GM12878 (cell line): ENCODE results near the gene RPL37A. TPM values are rescaled to one million over a fixed set of nuclear protein-coding genes. Genes with fewer than 3 reads are reported as not detected.

ENCODE experiments used
- ATAC-seq: fragments of 200-7000 bp; cut with Tn5 transposase; 3 replicates; pipeline ENCODE4 v1.9.1; 2020; ENCODE audit warnings: mild to moderate bottlenecking, moderate library complexity
- BruUV-seq: library from RNA; stranded (reverse); fragments of 400-500 nt; replicated peaks from 2 replicates; lab custom pipeline; 2021; lab: Mats Ljungman, UMichigan
- CTCF ChIA-PET: fragments of 300-600 bp; sonication (Branson Sonifier 250); formaldehyde crosslinking; extraction: SDS; loops from one replicate; lab custom pipeline; 2021; ENCODE audit warnings: inconsistent platforms; lab: Yijun Ruan, JAX
- POLR2A ChIA-PET: fragments of 350-600 bp; formaldehyde crosslinking; extraction: SDS; loops from one replicate; lab custom pipeline; 2021; ENCODE audit warnings: inconsistent platforms; lab: Charles Lee
- RAD21 ChIA-PET: fragments of 300-600 bp; sonication (Branson Sonifier 250); formaldehyde crosslinking; loops from one replicate; lab custom pipeline; 2023; ENCODE audit warnings: antibody characterized with exemption; ENCODE audit not compliant: unreplicated experiment; lab: Charles Lee
- SMC1A ChIA-PET: fragments of 300-600 bp; sonication (Branson Sonifier 250); formaldehyde crosslinking; loops from one replicate; lab custom pipeline; 2023; ENCODE audit not compliant: unreplicated experiment, uncharacterized antibody; lab: Charles Lee
- DNase-seq: peaks from one replicate; pipeline ENCODE4 v3.0.0-alpha.2; 2011; ENCODE audit warnings: low read depth, low spot score
- FAIRE-seq: peaks from 3 replicates; lab custom pipeline; 2011; peaks lifted over from hg19 to GRCh38; lab: Jason Lieb, UNC
- H2AFZ ChIP-seq: 2 replicates; pipeline ENCODE4 v1.6.0; 2011; ENCODE audit warnings: low read depth, low read length, control low read depth; ENCODE audit not compliant: control insufficient read depth
- H3K27ac ChIP-seq: 2 replicates; pipeline ENCODE4 v1.5.1; 2011; ENCODE audit warnings: control low read depth; ENCODE audit not compliant: control insufficient read depth, insufficient read depth
- H3K27me3 ChIP-seq, 2 experiments: replicated peaks in 1 of 2; 2 replicates each; pipeline versions ENCODE4 v1.6.0 to v1.6.1; 2011; ENCODE audit warnings: low read length in 1 of 2; ENCODE audit not compliant: control insufficient read depth in 2 of 2, insufficient read depth in 2 of 2
- H3K36me3 ChIP-seq, 2 experiments: 2 replicates each; pipeline ENCODE4 v1.5.1; 2011; ENCODE audit warnings: low read length in 1 of 2; ENCODE audit not compliant: control insufficient read depth in 2 of 2, insufficient read depth in 2 of 2
- H3K4me1 ChIP-seq: 2 replicates; pipeline ENCODE4 v1.6.1; 2011; ENCODE audit warnings: mild to moderate bottlenecking, low read length, moderate library complexity, mixed read lengths; ENCODE audit not compliant: control insufficient read depth, insufficient read depth
- H3K4me2 ChIP-seq: 2 replicates; pipeline ENCODE4 v1.6.0; 2011; ENCODE audit warnings: control low read depth; ENCODE audit not compliant: control insufficient read depth, insufficient read depth
- H3K4me3 ChIP-seq: fragments of 200-600 bp; sonication (generic); 2 replicates; pipeline ENCODE4 v1.5.1; 2016
- H3K79me2 ChIP-seq: 2 replicates; pipeline ENCODE4 v1.6.0; 2011; ENCODE audit warnings: low read length; ENCODE audit not compliant: control insufficient read depth, insufficient read depth
- H3K9ac ChIP-seq: 2 replicates; pipeline ENCODE4 v1.8.0; 2011; ENCODE audit warnings: low read length, control low read depth, mixed read lengths; ENCODE audit not compliant: control insufficient read depth, insufficient read depth
- H3K9me3 ChIP-seq: replicated peaks from 3 replicates; pipeline ENCODE4 v1.5.1; 2011; ENCODE audit warnings: mild to moderate bottlenecking, low read length; ENCODE audit not compliant: control insufficient read depth, insufficient read depth
- H4K20me1 ChIP-seq: 2 replicates; pipeline ENCODE4 v1.6.0; 2011; ENCODE audit not compliant: control insufficient read depth, insufficient read depth
- BHLHE40 ChIP-seq, 2 experiments: fragments of 450-650 bp in 1 of 2; IDR thresholded peaks; 2 replicates each; pipeline ENCODE4 v1.6.1; 2011 to 2017; ENCODE audit warnings: low read depth in 2 of 2, borderline replicate concordance in 1 of 2, improper control_type of control experiment in 1 of 2, low read length in 1 of 2, mild to moderate bottlenecking in 1 of 2
- FOXK2 ChIP-seq: fragments of 450-650 bp; IDR thresholded peaks from 2 replicates; pipeline ENCODE4 v1.6.1; 2017; ENCODE audit warnings: mild to moderate bottlenecking, moderate library complexity
- IRF3 ChIP-seq: fragments of 450-650 bp; IDR thresholded peaks from 2 replicates; pipeline ENCODE4 v1.6.1; 2014; ENCODE audit warnings: mild to moderate bottlenecking
- KDM1A ChIP-seq: fragments of 200-600 bp; sonication (generic); IDR thresholded peaks from 2 replicates; pipeline ENCODE4 v1.6.1; 2016; ENCODE audit warnings: borderline replicate concordance
- MAX ChIP-seq: IDR thresholded peaks from 2 replicates; pipeline ENCODE4 v1.6.1; 2012; ENCODE audit warnings: low read depth, low read length, improper control_type of control experiment
- RUNX3 ChIP-seq: IDR thresholded peaks from 2 replicates; pipeline ENCODE4 v1.6.1; 2012; ENCODE audit warnings: low read length, inconsistent platforms
- SMAD1 ChIP-seq: fragments of 450-650 bp; IDR thresholded peaks from 2 replicates; pipeline ENCODE4 v1.6.1; 2018; ENCODE audit warnings: mild to moderate bottlenecking, low read depth; ENCODE audit not compliant: partially characterized antibody
- SRF ChIP-seq, 2 experiments: IDR thresholded peaks; 2 replicates each; pipeline ENCODE4 v1.6.1; 2011; ENCODE audit warnings: low read depth in 2 of 2, low read length in 2 of 2, mild to moderate bottlenecking in 1 of 2, moderate library complexity in 1 of 2
- ZNF217 ChIP-seq: fragments of 450-650 bp; IDR thresholded peaks from 2 replicates; pipeline ENCODE4 v1.6.1; 2017; ENCODE audit warnings: antibody characterized with exemption, mild to moderate bottlenecking
- WGBS: methylation state at CpG from one replicate; pipeline ENCODE4 v1.1.6; 2016; ENCODE audit warnings: low lambda C conversion rate; ENCODE audit not compliant: insufficient replicate concordance, insufficient coverage; ENCODE audit errors: missing lambda C conversion rate; 5-methylcytosine and 5-hydroxymethylcytosine counted together
- in situ Hi-C: fragments of 300-500 bp; cut with MboI; formaldehyde crosslinking; loops from 9 replicates; pipeline ENCODE4 v1.14.3; 2018; ENCODE audit warnings: mixed read lengths
- intact Hi-C: fragments of 100-400 bp; cut with micrococcal nuclease; formaldehyde crosslinking; loops from one replicate; pipeline ENCODE4 v1.14.2; 2022; ENCODE audit not compliant: unreplicated experiment
- polyA plus RNA-seq, 11 experiments: library from polyadenylated mRNA; depleted of rRNA in 4 of 11; unstranded in 6 of 11; stranded (reverse) in 5 of 11; fragments of >200 nt; fragmentation: Nextera tagmentation in 4 of 11; fragmentation: Illumina TruSeq in 1 of 11; extraction: Ambion mirVana in 4 of 11; extraction: Trizol in 1 of 11; gene quantifications; 1 replicate in 1 of 11; 2 replicates in 10 of 11; pipeline versions ENCODE4 v1.2.1 to v1.2.3, GENCODE V29; 2011 to 2016; ENCODE audit warnings: inconsistent platforms in 2 of 11, missing spikeins in 2 of 11, low read depth in 1 of 11
- total RNA-seq, 4 experiments: library from RNA; depleted of rRNA in 3 of 4; stranded (reverse); fragments of >200 nt in 3 of 4; fragmentation: Illumina TruSeq in 1 of 4; extraction: Trizol in 1 of 4; gene quantifications; 2 replicates each; pipeline versions ENCODE4 v1.2.1 to v1.2.3, GENCODE V29; 2013 to 2021
- TF ChIP-seq, protein P1 (sequence below): fragments of 450-650 bp; formaldehyde crosslinking; IDR thresholded peaks from 2 replicates; pipeline ENCODE4 v1.4.0; 2020; ENCODE audit warnings: mild to moderate bottlenecking, moderate library complexity
- TF ChIP-seq, protein P2 (sequence below): fragments of 450-650 bp; IDR thresholded peaks from 2 replicates; pipeline ENCODE4 v1.6.1; 2017; ENCODE audit warnings: mild to moderate bottlenecking, moderate library complexity

Gene RPL37A
- total and polyA plus RNA-seq, 10 of the 15 experiments (the other 5 are each of a cell fraction or from before 2014, with no cell fraction given) = 2,847 to 6,854 (median 5,110) TPM

DNA sequence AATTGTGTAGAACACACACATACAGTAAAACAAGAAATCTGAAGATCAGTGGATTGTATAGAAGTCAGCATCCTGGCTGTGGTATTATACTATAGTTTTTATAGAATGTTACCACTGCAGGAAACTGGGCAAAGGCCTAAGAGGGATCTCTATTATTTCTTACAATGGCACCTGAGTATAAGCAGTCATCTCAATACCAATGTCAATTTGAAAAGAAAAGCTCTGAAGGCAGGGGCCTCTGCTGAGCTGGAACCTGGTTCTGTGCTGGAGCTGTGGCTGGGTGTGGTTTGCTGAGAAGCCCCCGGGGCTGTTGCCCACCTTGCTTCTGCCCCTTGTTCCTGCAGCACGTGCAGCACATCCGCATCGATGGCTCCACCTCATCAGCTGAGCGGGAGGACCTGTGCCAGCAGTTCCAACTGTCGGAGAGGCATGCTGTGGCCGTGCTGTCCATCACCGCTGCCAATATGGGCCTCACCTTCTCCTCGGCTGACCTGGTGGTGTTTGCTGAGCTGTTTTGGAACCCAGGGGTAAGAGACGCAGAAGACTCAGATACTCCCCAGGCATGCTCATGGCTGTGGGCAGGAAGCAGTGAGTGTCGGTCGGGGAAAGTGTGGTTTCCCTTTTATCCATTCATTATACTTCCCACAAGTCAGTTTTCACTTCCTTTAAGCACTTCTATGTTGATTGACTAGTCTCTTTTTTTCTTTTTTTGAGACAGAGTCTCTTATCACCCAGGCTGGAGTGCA is 23.5 kb upstream of the RPL37A start (continued):
- TF ChIP-seq FOXK2 (no peak), MAX (no peak), RUNX3 (peak; percentile 88), SMAD1 (no peak)

GRCh38 chr2:216475767-216476166 is 22.9 kb upstream of the RPL37A start:
- ATAC-seq = no peak; the same call in 2 of the 3 replicates
- Histone ChIP-seq H3K79me2 (no peaks in the 10 kb centered on the region), H3K9me3 (no peaks in the 10 kb centered on the region), H3K9ac (no peak overlapping the region), H3K27me3 (no peaks in the 10 kb centered on the region), H3K4me2 (0 out of 2 replicates have a peak overlapping the region, but pooled peaks have one; percentile 5), H3K27ac (no peak overlapping the region), H3K4me1 (peaks cover 8% of the 10 kb centered on the region), H3K4me3 (no peak overlapping the region), H2AFZ (no peak overlapping the region), H4K20me1 (no peaks in the 10 kb centered on the region), H3K36me3 (peaks cover 2 to 4% of the 10 kb centered on the region in 2 experiments; a peak in 3 of 4 replicates)
- 89% methylated on average over 6 of the region's 6 CpGs for WGBS
- SMC1A ChIA-PET = no interaction called here
- BruUV-seq = no TSS peak
- TF ChIP-seq, protein P1, sequence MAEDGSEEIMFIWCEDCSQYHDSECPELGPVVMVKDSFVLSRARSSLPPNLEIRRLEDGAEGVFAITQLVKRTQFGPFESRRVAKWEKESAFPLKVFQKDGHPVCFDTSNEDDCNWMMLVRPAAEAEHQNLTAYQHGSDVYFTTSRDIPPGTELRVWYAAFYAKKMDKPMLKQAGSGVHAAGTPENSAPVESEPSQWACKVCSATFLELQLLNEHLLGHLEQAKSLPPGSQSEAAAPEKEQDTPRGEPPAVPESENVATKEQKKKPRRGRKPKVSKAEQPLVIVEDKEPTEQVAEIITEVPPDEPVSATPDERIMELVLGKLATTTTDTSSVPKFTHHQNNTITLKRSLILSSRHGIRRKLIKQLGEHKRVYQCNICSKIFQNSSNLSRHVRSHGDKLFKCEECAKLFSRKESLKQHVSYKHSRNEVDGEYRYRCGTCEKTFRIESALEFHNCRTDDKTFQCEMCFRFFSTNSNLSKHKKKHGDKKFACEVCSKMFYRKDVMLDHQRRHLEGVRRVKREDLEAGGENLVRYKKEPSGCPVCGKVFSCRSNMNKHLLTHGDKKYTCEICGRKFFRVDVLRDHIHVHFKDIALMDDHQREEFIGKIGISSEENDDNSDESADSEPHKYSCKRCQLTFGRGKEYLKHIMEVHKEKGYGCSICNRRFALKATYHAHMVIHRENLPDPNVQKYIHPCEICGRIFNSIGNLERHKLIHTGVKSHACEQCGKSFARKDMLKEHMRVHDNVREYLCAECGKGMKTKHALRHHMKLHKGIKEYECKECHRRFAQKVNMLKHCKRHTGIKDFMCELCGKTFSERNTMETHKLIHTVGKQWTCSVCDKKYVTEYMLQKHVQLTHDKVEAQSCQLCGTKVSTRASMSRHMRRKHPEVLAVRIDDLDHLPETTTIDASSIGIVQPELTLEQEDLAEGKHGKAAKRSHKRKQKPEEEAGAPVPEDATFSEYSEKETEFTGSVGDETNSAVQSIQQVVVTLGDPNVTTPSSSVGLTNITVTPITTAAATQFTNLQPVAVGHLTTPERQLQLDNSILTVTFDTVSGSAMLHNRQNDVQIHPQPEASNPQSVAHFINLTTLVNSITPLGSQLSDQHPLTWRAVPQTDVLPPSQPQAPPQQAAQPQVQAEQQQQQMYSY (CRISPR knock-in tag) = no peak
- TF ChIP-seq, protein P2, sequence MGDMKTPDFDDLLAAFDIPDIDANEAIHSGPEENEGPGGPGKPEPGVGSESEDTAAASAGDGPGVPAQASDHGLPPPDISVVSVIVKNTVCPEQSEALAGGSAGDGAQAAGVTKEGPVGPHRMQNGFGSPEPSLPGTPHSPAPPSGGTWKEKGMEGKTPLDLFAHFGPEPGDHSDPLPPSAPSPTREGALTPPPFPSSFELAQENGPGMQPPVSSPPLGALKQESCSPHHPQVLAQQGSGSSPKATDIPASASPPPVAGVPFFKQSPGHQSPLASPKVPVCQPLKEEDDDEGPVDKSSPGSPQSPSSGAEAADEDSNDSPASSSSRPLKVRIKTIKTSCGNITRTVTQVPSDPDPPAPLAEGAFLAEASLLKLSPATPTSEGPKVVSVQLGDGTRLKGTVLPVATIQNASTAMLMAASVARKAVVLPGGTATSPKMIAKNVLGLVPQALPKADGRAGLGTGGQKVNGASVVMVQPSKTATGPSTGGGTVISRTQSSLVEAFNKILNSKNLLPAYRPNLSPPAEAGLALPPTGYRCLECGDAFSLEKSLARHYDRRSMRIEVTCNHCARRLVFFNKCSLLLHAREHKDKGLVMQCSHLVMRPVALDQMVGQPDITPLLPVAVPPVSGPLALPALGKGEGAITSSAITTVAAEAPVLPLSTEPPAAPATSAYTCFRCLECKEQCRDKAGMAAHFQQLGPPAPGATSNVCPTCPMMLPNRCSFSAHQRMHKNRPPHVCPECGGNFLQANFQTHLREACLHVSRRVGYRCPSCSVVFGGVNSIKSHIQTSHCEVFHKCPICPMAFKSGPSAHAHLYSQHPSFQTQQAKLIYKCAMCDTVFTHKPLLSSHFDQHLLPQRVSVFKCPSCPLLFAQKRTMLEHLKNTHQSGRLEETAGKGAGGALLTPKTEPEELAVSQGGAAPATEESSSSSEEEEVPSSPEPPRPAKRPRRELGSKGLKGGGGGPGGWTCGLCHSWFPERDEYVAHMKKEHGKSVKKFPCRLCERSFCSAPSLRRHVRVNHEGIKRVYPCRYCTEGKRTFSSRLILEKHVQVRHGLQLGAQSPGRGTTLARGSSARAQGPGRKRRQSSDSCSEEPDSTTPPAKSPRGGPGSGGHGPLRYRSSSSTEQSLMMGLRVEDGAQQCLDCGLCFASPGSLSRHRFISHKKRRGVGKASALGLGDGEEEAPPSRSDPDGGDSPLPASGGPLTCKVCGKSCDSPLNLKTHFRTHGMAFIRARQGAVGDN = no peak
- TF ChIP-seq SRF (IDR thresholded peaks at IDR 0.05; ENCODE audit: low read depth in 2 of 2, low read length in 2 of 2) = no peak
- TF ChIP-seq ZNF217 = no peak
- no peak for TF ChIP-seq IRF3
- no peak for TF ChIP-seq KDM1A
- no peak for TF ChIP-seq BHLHE40 (IDR thresholded peaks at IDR 0.05; ENCODE audit: borderline replicate concordance in 1 of 2, low read depth in 2 of 2, low read length in 1 of 2)
- in situ Hi-C loops = no loop called here
- CTCF ChIA-PET = interaction anchor here (0.7 kb wide), 1 partner anchor 134 kb away, joined by 3 read pairs; no protein-coding TSS in a partner anchor
- RAD21 ChIA-PET = no interaction called here
- intact Hi-C loops = no loop called here
- DNase-seq = no peak
- POLR2A ChIA-PET = no interaction called here
- FAIRE-seq = no peak
